H1 (cell line): ENCODE measurements around the gene ARMC6. TPM values are rescaled to one million over a fixed set of nuclear protein-coding genes. Genes with fewer than 3 reads are reported as not detected.
A peak's percentile ranks its signal among the peaks of the same experiment; 100 is the strongest.
"Not testable (repeated sequence)": the region's sequence is repeated elsewhere in the genome, so short reads cannot be mapped to it uniquely, and the experiment has no call there.

Experiments
- CTCF ChIA-PET: fragments of 300-600 bp; sonication (Branson Sonifier 250); formaldehyde crosslinking; loops from one replicate; lab custom pipeline; 2021; ENCODE audit not compliant: partially characterized antibody; lab: Charles Lee
- POLR2A ChIA-PET: fragments of 300-600 bp; sonication (Branson Sonifier 250); formaldehyde crosslinking; loops from one replicate; lab custom pipeline; 2021; ENCODE audit warnings: inconsistent platforms; ENCODE audit not compliant: partially characterized antibody; lab: Charles Lee
- DNase-seq, 2 experiments: peaks; one replicate each; pipeline versions ENCODE4 v3.0.0 to v3.0.0-alpha.2; 2010 to 2022; ENCODE audit warnings: low spot score in 2 of 2, low read depth in 1 of 2, mixed read lengths in 1 of 2
- FAIRE-seq: peaks from 2 replicates; lab custom pipeline; 2011; peaks lifted over from hg19 to GRCh38; lab: Jason Lieb, UNC
- H2AFZ ChIP-seq: 2 replicates; pipeline ENCODE4 v1.8.1; 2012; ENCODE audit warnings: low read length, inconsistent platforms
- H2AK5ac ChIP-seq: 2 replicates; pipeline ENCODE4 v1.6.1; 2013; ENCODE audit warnings: low read depth, low read length
- H2BK120ac ChIP-seq: replicated peaks from 2 replicates; pipeline ENCODE3; 2013; ENCODE audit warnings: low read depth, low read length, inconsistent platforms
- H2BK12ac ChIP-seq: 2 replicates; pipeline ENCODE4 v1.6.1; 2013; ENCODE audit warnings: low read depth, low read length
- H2BK15ac ChIP-seq: 2 replicates; pipeline ENCODE4 v1.6.1; 2013; ENCODE audit warnings: low read length
- H2BK20ac ChIP-seq: 2 replicates; pipeline ENCODE4 v1.6.1; 2013; ENCODE audit warnings: low read length
- H2BK5ac ChIP-seq: 2 replicates; pipeline ENCODE4 v1.6.1; 2013; ENCODE audit warnings: low read depth, low read length
- H3K14ac ChIP-seq: 2 replicates; pipeline ENCODE4 v1.6.1; 2013; ENCODE audit warnings: inconsistent platforms; ENCODE audit not compliant: insufficient read length
- H3K18ac ChIP-seq: 2 replicates; pipeline ENCODE4 v1.6.1; 2013; ENCODE audit warnings: low read length; ENCODE audit errors: extremely low read depth
- H3K23ac ChIP-seq: 2 replicates; pipeline ENCODE4 v1.6.1; 2013; ENCODE audit warnings: inconsistent platforms; ENCODE audit not compliant: insufficient read length
- H3K23me2 ChIP-seq: 2 replicates; pipeline ENCODE4 v1.6.1; 2013; ENCODE audit warnings: low read depth, low read length
- H3K27ac ChIP-seq: 2 replicates; pipeline ENCODE4 v1.6.1; 2011; ENCODE audit warnings: low read depth, low read length, inconsistent platforms
- H3K27me3 ChIP-seq, 4 experiments: replicated peaks in 1 of 4; 1 replicate in 1 of 4; 2 replicates in 3 of 4; pipeline versions ENCODE4 v1.6.1 to v1.8.1; 2011 to 2013; ENCODE audit warnings: low read length in 3 of 4, mild to moderate bottlenecking in 3 of 4, inconsistent platforms in 2 of 4, mixed read lengths in 2 of 4, moderate library complexity in 1 of 4; ENCODE audit not compliant: control insufficient read depth in 3 of 4, insufficient read depth in 3 of 4; ENCODE audit errors: extremely low read depth in 1 of 4
- H3K36me3 ChIP-seq, 4 experiments: 2 replicates each; pipeline versions ENCODE4 v1.6.1 to v1.8.1; 2011 to 2013; ENCODE audit warnings: mild to moderate bottlenecking in 4 of 4, low read length in 3 of 4, moderate library complexity in 2 of 4, control low read depth in 1 of 4, inconsistent platforms in 1 of 4; ENCODE audit not compliant: insufficient read depth in 4 of 4, control insufficient read depth in 2 of 4
- H3K4ac ChIP-seq: replicated peaks from 2 replicates; pipeline ENCODE3; 2013; ENCODE audit warnings: low read length, low read depth, mixed read lengths, inconsistent platforms; ENCODE audit not compliant: insufficient read length
- H3K4me1 ChIP-seq, 4 experiments: replicated peaks in 1 of 4; 1 replicate in 1 of 4; 2 replicates in 3 of 4; pipeline versions ENCODE4 v1.6.1 to v1.8.1; 2011 to 2013; ENCODE audit warnings: low read length in 3 of 4, inconsistent platforms in 2 of 4, mixed read lengths in 1 of 4; ENCODE audit not compliant: insufficient read depth in 4 of 4, control insufficient read depth in 3 of 4
- H3K4me2 ChIP-seq, 2 experiments: 2 replicates each; pipeline versions ENCODE4 v1.6.1 to v1.8.1; 2011 to 2013; ENCODE audit warnings: low read depth in 2 of 2, low read length in 2 of 2, control low read depth in 1 of 2, inconsistent platforms in 1 of 2, mild to moderate bottlenecking in 1 of 2; ENCODE audit not compliant: insufficient read depth in 1 of 2
- H3K4me3 ChIP-seq, 4 experiments: fragments of 200-600, 300-600 bp in 1 of 4; sonication (generic), shearing (Covaris generic), sonication (Bioruptor Twin) in 1 of 4; 2 replicates each; pipeline versions ENCODE4 v1.5.1 to v1.8.1; 2011 to 2016; ENCODE audit warnings: low read length in 4 of 4, low read depth in 3 of 4, control low read depth in 2 of 4, inconsistent platforms in 2 of 4, mild to moderate bottlenecking in 2 of 4, mixed read lengths in 1 of 4, moderate library complexity in 1 of 4; ENCODE audit not compliant: insufficient read depth in 2 of 4; ENCODE audit errors: extremely low read depth in 1 of 4
- H3K56ac ChIP-seq: replicated peaks from 2 replicates; pipeline ENCODE3; 2013; ENCODE audit warnings: low read depth, mild to moderate bottlenecking, mixed read lengths, low read length, inconsistent platforms; ENCODE audit not compliant: insufficient read length
- H3K79me1 ChIP-seq: 2 replicates; pipeline ENCODE4 v1.6.1; 2013; ENCODE audit warnings: low read depth, low read length, control low read depth
- H3K79me2 ChIP-seq, 2 experiments: 2 replicates each; pipeline versions ENCODE4 v1.6.1 to v1.8.1; 2012 to 2013; ENCODE audit warnings: low read length in 2 of 2, mild to moderate bottlenecking in 2 of 2, inconsistent platforms in 1 of 2; ENCODE audit not compliant: insufficient read depth in 2 of 2, control insufficient read depth in 1 of 2
- H3K9ac ChIP-seq, 4 experiments: replicated peaks in 1 of 4; 1 replicate in 1 of 4; 2 replicates in 3 of 4; pipeline versions ENCODE4 v1.6.1 to v1.8.1; 2011 to 2013; ENCODE audit warnings: low read depth in 3 of 4, low read length in 3 of 4, control low read depth in 2 of 4, mild to moderate bottlenecking in 2 of 4, moderate library complexity in 2 of 4, inconsistent platforms in 1 of 4; ENCODE audit errors: extremely low read depth in 1 of 4
- H3K9me3 ChIP-seq, 2 experiments: 2 replicates each; pipeline versions ENCODE4 v1.6.1 to v1.8.1; 2012 to 2013; ENCODE audit warnings: mild to moderate bottlenecking in 2 of 2, moderate library complexity in 2 of 2, control low read depth in 1 of 2, inconsistent platforms in 1 of 2, low read depth in 1 of 2, low read length in 1 of 2, mixed read lengths in 1 of 2; ENCODE audit not compliant: insufficient read depth in 2 of 2
- H4K20me1 ChIP-seq, 2 experiments: replicated peaks in 1 of 2; 2 replicates each; pipeline versions ENCODE3 to v1.8.1; 2011 to 2013; ENCODE audit warnings: inconsistent platforms in 2 of 2, low read length in 2 of 2, mild to moderate bottlenecking in 1 of 2; ENCODE audit not compliant: insufficient read depth in 2 of 2, control insufficient read depth in 1 of 2
- H4K5ac ChIP-seq: 2 replicates; pipeline ENCODE4 v1.6.1; 2013; ENCODE audit warnings: low read length, low read depth, mixed read lengths, inconsistent platforms; ENCODE audit not compliant: insufficient read length
- H4K8ac ChIP-seq: 2 replicates; pipeline ENCODE4 v1.8.0; 2013; ENCODE audit warnings: mild to moderate bottlenecking, moderate library complexity, low read length, inconsistent platforms; ENCODE audit not compliant: insufficient read depth; ENCODE audit errors: extremely low read depth
- H4K91ac ChIP-seq: replicated peaks from 2 replicates; pipeline ENCODE3; 2013; ENCODE audit warnings: low read length, mixed read lengths, inconsistent platforms; ENCODE audit not compliant: insufficient read length
- CTCF ChIP-seq, 3 experiments: IDR thresholded peaks; 1 replicate in 2 of 3; 2 replicates in 1 of 3; pipeline versions ENCODE4 v1.5.1 to v1.6.1; 2011; ENCODE audit warnings: low read length in 3 of 3, mild to moderate bottlenecking in 3 of 3, inconsistent platforms in 2 of 3, low read depth in 1 of 3, moderate library complexity in 1 of 3; ENCODE audit not compliant: insufficient read depth in 1 of 3; ENCODE audit errors: control extremely low read depth in 1 of 3
- SP4 ChIP-seq: IDR thresholded peaks from 2 replicates; pipeline ENCODE4 v1.6.1; 2012; ENCODE audit warnings: low read length, inconsistent platforms
- SUZ12 ChIP-seq: fragments of 200-600 bp; sonication (generic); IDR thresholded peaks from 2 replicates; pipeline ENCODE4 v1.6.1; 2012; ENCODE audit warnings: mild to moderate bottlenecking, inconsistent platforms, low read length, moderate library complexity, mixed read lengths
- TAF1 ChIP-seq: IDR thresholded peaks from 2 replicates; pipeline ENCODE4 v1.6.1; 2011; ENCODE audit warnings: mild to moderate bottlenecking, low read depth, low read length
- WGBS, 2 experiments: shearing (Covaris generic) in 1 of 2; methylation state at CpG; one replicate each; pipeline versions ENCODE4 v1.1.6 to v1.1.7; 2013 to 2015; ENCODE audit warnings: low lambda C conversion rate in 2 of 2, mixed read lengths in 2 of 2, inconsistent platforms in 1 of 2, low coverage in 1 of 2, missing lambda C conversion rate in 1 of 2; ENCODE audit not compliant: insufficient replicate concordance in 2 of 2, insufficient coverage in 1 of 2, insufficient read length in 1 of 2; ENCODE audit errors: extremely low coverage in 1 of 2, missing lambda C conversion rate in 1 of 2; 5-methylcytosine and 5-hydroxymethylcytosine counted together
- polyA plus RNA-seq, 7 experiments: library from polyadenylated mRNA; depleted of rRNA in 3 of 7; stranded (reverse) in 5 of 7; unstranded in 2 of 7; fragments of >200 nt in 5 of 7; fragments of 200-250 nt in 2 of 7; gene quantifications; 1 replicate in 5 of 7; 2 replicates in 1 of 7; 4 replicates in 1 of 7; pipeline versions ENCODE4 v1.2.1 to v1.2.3, GENCODE V29; 2011 to 2013; ENCODE audit warnings: missing spikeins in 2 of 7, mixed read lengths in 2 of 7
- total RNA-seq: library from RNA; stranded (reverse); fragmentation: NEBNext Ultra II Directional; extraction: Animal tissue kit (Norgen Biotek cat#: 25700); gene quantifications from 2 replicates; pipeline ENCODE4 v1.2.1, GENCODE V29; 2021

Gene ARMC6
- total and polyA plus RNA-seq, 2 of the 8 experiments (the other 6 are each of a cell fraction or from before 2014, with no cell fraction given), result 67.1 to 68.3 TPM

GRCh38 chr19:19106056-19106551 lies 72.7 kb downstream of the ARMC6 start (continued):
- no peak for TF ChIP-seq CTCF (IDR thresholded peaks at IDR 0.05; ENCODE audit: control extremely low read depth in 1 of 3, insufficient read depth in 1 of 3, low read depth in 1 of 3, low read length in 3 of 3)
- 0 out of 2 replicates have a peak, but pooled peaks have one; percentile 3 for TF ChIP-seq TAF1
- TF ChIP-seq SP4, result no peak
- no peak for TF ChIP-seq SUZ12

GRCh38 chr19:19106938-19107337 lies 73.5 kb downstream of the ARMC6 start:
- not testable (repeated sequence) for H2BK15ac ChIP-seq, H4K8ac ChIP-seq, H2BK120ac ChIP-seq, H3K9me3 ChIP-seq, H3K79me1 ChIP-seq, H3K56ac ChIP-seq, H3K79me2 ChIP-seq, H3K4ac ChIP-seq, H2AK5ac ChIP-seq, H4K20me1 ChIP-seq, H3K23me2 ChIP-seq, H3K14ac ChIP-seq, FAIRE-seq, H3K36me3 ChIP-seq, H4K91ac ChIP-seq, H3K18ac ChIP-seq, H3K27ac ChIP-seq, DNase-seq, H2AFZ ChIP-seq, H2BK5ac ChIP-seq, H3K9ac ChIP-seq, H3K4me2 ChIP-seq, H3K4me3 ChIP-seq, H4K5ac ChIP-seq, H3K23ac ChIP-seq, H3K27me3 ChIP-seq, H2BK20ac ChIP-seq
- WGBS, 2 experiments, result 95% methylated on average over 6 of the region's 7 CpGs; no CpG with 5 or more reads in 1 of the 2 experiments
- H3K4me1 ChIP-seq, result peaks cover 0 to 14% (median 9%) of the 10 kb centered on the region in 4 experiments; a peak in 6 of 7 replicates
- H2BK12ac ChIP-seq, result peak overlapping the region; percentile 19; the same call in 1 of the 2 replicates
- ChIA-PET POLR2A (interaction anchor here (2.4 to 5.7 kb wide), 3 partner anchors 9 to 44 kb away, joined by 8 to 31 read pairs (median 21); partner anchors contain the start of gene SLC25A42), CTCF (interaction anchor here (0.6 to 3.4 kb wide), 4 partner anchors 9 to 123 kb away, joined by 3 to 16 read pairs (median 6); no protein-coding TSS in a partner anchor)
